Coronary artery (tissue), 2 donors: ENCODE measurements around the gene CRYBA2.

Source experiments
- DNase-seq: peaks from one replicate; pipeline ENCODE4 v3.0.0-alpha.2; 2017; ENCODE audit warnings: low spot score
- H3K27ac ChIP-seq, 2 donors: fragments of 200-600 bp; sonication (generic); one replicate each; pipeline ENCODE4 v1.5.1; 2016 to 2019
- H3K4me3 ChIP-seq: fragments of 200-600 bp; sonication (generic); 2 replicates; pipeline ENCODE4 v1.5.1; 2016; ENCODE audit warnings: mild to moderate bottlenecking, moderate library complexity
- CTCF ChIP-seq: fragments of 200-600 bp; sonication (generic); IDR thresholded peaks from one replicate; pipeline ENCODE4 v1.5.1; 2019; ENCODE audit warnings: antibody characterized with exemption

The CRYBA2 gene

DNA sequence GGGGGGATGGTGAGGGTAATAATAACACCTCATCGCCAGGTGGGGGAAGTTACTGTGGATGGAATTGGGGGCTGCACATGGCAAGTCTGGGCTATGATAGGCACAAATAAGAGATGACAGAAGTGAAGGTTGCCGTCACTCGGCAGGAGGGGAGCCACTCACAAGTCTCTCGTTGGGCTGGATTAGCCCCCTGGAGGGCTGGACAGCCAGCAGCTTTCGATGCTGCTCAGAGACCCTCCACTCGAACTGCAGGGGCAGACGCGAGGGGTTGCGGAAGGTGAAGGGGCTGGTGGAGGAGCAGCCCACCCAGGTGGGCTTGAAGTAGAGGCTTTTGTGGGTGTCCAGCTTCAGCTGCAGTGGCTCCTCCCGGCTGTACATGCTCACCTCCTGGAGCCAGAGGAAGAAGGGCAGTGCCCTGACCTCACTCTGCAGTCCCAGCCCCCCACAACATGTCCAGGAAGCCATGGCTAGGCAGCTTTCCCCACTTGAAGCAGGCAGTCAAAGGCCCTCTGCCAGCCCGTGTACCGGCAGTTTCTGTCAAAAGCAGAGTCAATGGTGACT lies 29.9 kb upstream of the CRYBA2 start:
- no peak for DNase-seq
- Histone ChIP-seq H3K4me3 (no peak overlapping the region), H3K27ac (no peak overlapping the region)
- TF ChIP-seq CTCF = no peak

- Histone ChIP-seq H3K4me3 (no peak overlapping the region), H3K27ac (no peak overlapping the region)
- TF ChIP-seq CTCF = no peak
- DNase-seq = no peak
Measured at GRCh38 chr2:219022616-219023015, 29.4 kb upstream of the CRYBA2 start.

DNA sequence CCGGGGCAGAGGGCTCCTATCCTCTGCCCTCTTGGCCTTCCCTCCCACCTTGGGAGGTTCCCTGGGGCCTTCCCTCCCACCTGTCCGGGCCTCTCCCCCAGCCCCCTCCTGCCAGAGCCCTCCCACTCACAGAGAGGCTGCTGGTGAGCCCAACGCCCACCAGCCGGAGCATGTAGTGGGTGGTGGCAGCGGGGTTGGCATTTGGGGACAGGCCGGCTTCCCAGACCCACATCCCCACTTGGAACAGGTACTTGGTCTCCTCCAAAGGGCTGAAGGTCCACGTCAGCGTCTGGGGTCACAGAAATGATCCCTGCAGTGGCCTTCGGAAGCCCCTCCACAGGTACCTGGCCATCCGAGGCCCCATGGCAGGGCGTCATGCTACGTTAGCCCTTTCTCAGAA lies 28.8 kb upstream of the CRYBA2 start:
- no peak overlapping the region for H3K27ac ChIP-seq
- TF ChIP-seq CTCF = no peak
- no peak for DNase-seq
- H3K4me3 ChIP-seq = no peak overlapping the region

GRCh38 chr2:219021591-219021990 lies 28.4 kb upstream of the CRYBA2 start:
- no peak overlapping the region for H3K27ac ChIP-seq
- DNase-seq = no peak
- H3K4me3 ChIP-seq = no peak overlapping the region
- no peak for TF ChIP-seq CTCF

DNA sequence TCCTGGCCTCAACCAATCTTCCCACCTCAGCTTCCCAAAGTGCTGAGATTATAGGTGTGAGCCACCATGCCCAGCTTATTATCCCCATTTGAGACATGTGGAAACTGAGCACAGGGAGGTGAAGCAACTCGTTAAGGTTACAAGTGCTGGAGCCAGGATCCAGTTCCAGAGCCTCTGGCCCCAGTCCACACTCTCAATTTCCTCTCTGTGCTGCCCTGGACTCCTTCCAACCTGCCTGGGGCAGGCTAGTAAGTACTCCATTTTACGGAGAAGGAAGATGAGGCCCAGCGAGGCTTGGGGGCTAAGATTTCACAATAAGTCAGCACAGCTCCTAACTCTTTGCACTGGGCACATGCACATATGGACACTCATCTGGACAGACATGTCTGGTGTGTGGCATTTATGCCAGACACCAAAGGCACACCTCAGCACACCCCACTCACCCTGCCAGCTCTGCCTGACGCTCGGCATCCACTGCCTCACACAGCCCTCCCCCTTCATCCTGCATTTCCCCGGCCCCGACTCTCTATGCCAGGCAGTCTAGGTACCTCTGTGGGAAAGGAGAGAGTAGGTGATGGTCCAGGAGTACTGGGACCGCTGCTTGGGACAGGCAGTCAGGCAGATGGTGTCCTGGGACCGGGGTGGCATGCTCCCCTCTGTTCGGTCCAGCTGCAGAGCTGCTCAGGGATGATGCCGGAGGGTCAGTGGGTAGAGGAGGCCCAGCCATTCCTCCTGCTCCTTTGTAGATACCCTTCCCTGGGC lies 27.6 kb upstream of the CRYBA2 start:
- Histone ChIP-seq H3K27ac (no peak overlapping the region), H3K4me3 (no peak overlapping the region)
- no peak for DNase-seq
- TF ChIP-seq CTCF = no peak

DNA sequence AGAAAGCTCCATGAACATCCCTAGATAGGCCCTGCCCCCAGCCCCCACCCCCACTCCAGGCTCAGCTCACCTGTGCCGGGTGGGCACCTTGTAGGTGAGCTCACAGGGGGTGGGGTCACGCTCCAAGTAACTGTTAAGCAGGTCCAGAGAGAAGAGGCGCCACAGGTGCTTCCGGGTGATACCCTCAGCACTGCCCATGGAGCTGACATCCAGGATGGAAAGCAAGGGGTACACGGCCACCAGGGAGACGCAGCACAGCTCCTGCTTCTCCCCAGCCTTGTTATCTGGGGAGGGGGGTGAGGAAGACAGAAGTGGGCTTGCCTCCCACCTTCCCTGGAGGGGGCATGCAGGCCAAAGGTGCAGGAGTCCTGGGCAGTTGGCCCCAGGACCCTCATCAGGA lies 26.2 kb upstream of the CRYBA2 start:
- no peak overlapping the region for H3K4me3 ChIP-seq
- TF ChIP-seq CTCF = no peak
- DNase-seq = no peak
- H3K27ac ChIP-seq = no peak overlapping the region

DNA sequence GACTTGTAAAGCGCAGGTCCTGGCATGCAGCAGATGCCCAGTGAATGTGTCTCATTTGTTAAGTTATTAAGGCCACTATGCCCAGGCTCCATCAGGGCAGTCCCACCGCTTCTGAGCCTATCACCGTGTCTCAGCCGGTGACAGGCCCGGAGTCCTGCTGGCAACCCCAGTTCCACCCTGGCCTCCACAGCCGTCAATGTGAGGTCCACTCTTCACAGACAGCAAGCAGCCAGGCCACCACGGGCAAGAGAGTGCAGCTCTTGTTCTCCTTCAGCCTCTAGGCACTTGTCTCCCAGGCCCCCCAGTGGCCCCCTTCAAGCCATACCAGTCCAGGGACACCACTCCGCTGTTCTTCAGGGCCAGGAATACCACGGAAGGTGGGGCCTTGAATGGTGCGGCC lies 25.5 kb upstream of the CRYBA2 start:
- no peak for DNase-seq
- no peak for TF ChIP-seq CTCF
- H3K27ac ChIP-seq = no peak overlapping the region
- H3K4me3 ChIP-seq = no peak overlapping the region
